BE2C (cell line): ENCODE data around the gene TSHZ3.

Source experiments
- DNase-seq: peaks from one replicate; pipeline ENCODE4 v3.0.0-alpha.2; 2020
- H3K27me3 ChIP-seq: fragments of 250-450 bp; sonication (Bioruptor Pico); 2 replicates; pipeline ENCODE4 v1.5.1; 2020; ENCODE audit warnings: mild to moderate bottlenecking
- H3K36me3 ChIP-seq: fragments of 250-450 bp; sonication (Bioruptor Pico); 2 replicates; pipeline ENCODE4 v1.5.1; 2020; ENCODE audit warnings: mild to moderate bottlenecking
- H3K4me1 ChIP-seq: fragments of 250-450 bp; sonication (Bioruptor Pico); 2 replicates; pipeline ENCODE4 v1.5.1; 2020
- H3K4me3 ChIP-seq: 2 replicates; pipeline ENCODE4 v1.5.1; 2011; ENCODE audit warnings: low read depth, low read length
- H3K9me3 ChIP-seq: fragments of 250-450 bp; sonication (Bioruptor Pico); 2 replicates; pipeline ENCODE4 v1.5.1; 2020
- TF ChIP-seq, protein P1 (sequence below): IDR thresholded peaks from 2 replicates; pipeline ENCODE4 v1.5.1; 2012; ENCODE audit warnings: mild to moderate bottlenecking, low read depth, low read length

The TSHZ3 gene

GRCh38 chr19:31312677-31313244 lies 36.5 kb downstream of the TSHZ3 start:
- Histone ChIP-seq H3K4me1 (peaks cover 6% of the 10 kb centered on the region), H3K36me3 (no peaks in the 10 kb centered on the region), H3K9me3 (no peaks in the 10 kb centered on the region), H3K27me3 (no peaks in the 10 kb centered on the region), H3K4me3 (no peak overlapping the region)
- TF ChIP-seq, protein P1, sequence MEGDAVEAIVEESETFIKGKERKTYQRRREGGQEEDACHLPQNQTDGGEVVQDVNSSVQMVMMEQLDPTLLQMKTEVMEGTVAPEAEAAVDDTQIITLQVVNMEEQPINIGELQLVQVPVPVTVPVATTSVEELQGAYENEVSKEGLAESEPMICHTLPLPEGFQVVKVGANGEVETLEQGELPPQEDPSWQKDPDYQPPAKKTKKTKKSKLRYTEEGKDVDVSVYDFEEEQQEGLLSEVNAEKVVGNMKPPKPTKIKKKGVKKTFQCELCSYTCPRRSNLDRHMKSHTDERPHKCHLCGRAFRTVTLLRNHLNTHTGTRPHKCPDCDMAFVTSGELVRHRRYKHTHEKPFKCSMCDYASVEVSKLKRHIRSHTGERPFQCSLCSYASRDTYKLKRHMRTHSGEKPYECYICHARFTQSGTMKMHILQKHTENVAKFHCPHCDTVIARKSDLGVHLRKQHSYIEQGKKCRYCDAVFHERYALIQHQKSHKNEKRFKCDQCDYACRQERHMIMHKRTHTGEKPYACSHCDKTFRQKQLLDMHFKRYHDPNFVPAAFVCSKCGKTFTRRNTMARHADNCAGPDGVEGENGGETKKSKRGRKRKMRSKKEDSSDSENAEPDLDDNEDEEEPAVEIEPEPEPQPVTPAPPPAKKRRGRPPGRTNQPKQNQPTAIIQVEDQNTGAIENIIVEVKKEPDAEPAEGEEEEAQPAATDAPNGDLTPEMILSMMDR, result no peak
- DNase-seq, result no peak

- TF ChIP-seq, protein P1, result no peak
- no peaks in the 10 kb centered on the region for H3K36me3 ChIP-seq
- H3K9me3 ChIP-seq, result no peaks in the 10 kb centered on the region
- no peaks in the 10 kb centered on the region for H3K27me3 ChIP-seq
- peaks cover 6% of the 10 kb centered on the region for H3K4me1 ChIP-seq
- no peak for DNase-seq
- H3K4me3 ChIP-seq, result no peak overlapping the region
Measured at GRCh38 chr19:31312009-31312676, 37.1 kb downstream of the TSHZ3 start.

- TF ChIP-seq, protein P1, result no peak
- H3K9me3 ChIP-seq, result no peaks in the 10 kb centered on the region
- H3K36me3 ChIP-seq, result no peaks in the 10 kb centered on the region
- no peak for DNase-seq
- H3K4me1 ChIP-seq, result peaks cover 6% of the 10 kb centered on the region
- no peak overlapping the region for H3K4me3 ChIP-seq
- H3K27me3 ChIP-seq, result no peaks in the 10 kb centered on the region
Measured at GRCh38 chr19:31310432-31311133, 38.7 kb downstream of the TSHZ3 start.

GRCh38 chr19:31308781-31309180 lies 40.5 kb downstream of the TSHZ3 start:
- TF ChIP-seq, protein P1, result no peak

GRCh38 chr19:31307071-31307669 lies 42.1 kb downstream of the TSHZ3 start:
- Histone ChIP-seq H3K27me3 (no peaks in the 10 kb centered on the region), H3K4me3 (no peak overlapping the region), H3K4me1 (no peaks in the 10 kb centered on the region), H3K9me3 (no peaks in the 10 kb centered on the region), H3K36me3 (no peaks in the 10 kb centered on the region)
- DNase-seq, result no peak
- TF ChIP-seq, protein P1, result no peak

More at GRCh38 chr19:31308781-31309180, 40.5 kb downstream of the TSHZ3 start:
- H3K9me3 ChIP-seq, result no peaks in the 10 kb centered on the region
- no peaks in the 10 kb centered on the region for H3K36me3 ChIP-seq
- H3K27me3 ChIP-seq, result no peaks in the 10 kb centered on the region
- no peak overlapping the region for H3K4me3 ChIP-seq
- H3K4me1 ChIP-seq, result no peaks in the 10 kb centered on the region
- no peak for DNase-seq
